Measurements from ENCODE around the gene SHB. TPM values are rescaled to one million over a fixed set of nuclear protein-coding genes. Genes with fewer than 3 reads are reported as not detected.
A peak's percentile ranks its signal among the peaks of the same experiment; 100 is the strongest.
"Not testable (repeated sequence)": the region's sequence is repeated elsewhere in the genome, so short reads cannot be mapped to it uniquely, and the experiment has no call there.

The SHB gene
- polyA plus RNA-seq, 2 of the 4 experiments (the other 2 are of a cell fraction), result 15.4 to 22.0 TPM

- TF ChIP-seq REST (IDR thresholded peaks at IDR 0.05) (no peak), EHF (CRISPR knock-in tag; IDR thresholded peaks at IDR 0.05) (no peak), RFX5 (IDR thresholded peaks at IDR 0.05) (no peak)
Measured at GRCh38 chr9:37910271-37910670, 158.8 kb downstream of the SHB start (continued).

GRCh38 chr9:37909836-37910235 lies 159.2 kb downstream of the SHB start:
- not testable (repeated sequence) for FAIRE-seq, ATAC-seq
- WGBS (ENCODE audit: missing lambda C conversion rate), result 81% methylated on average over 5 of the region's 5 CpGs

GRCh38 chr9:37909326-37909725 lies 159.7 kb downstream of the SHB start:
- no peak for FAIRE-seq
- WGBS (ENCODE audit: missing lambda C conversion rate), result 93% methylated on average over 3 of the region's 3 CpGs
- ChIA-PET CTCF (interaction anchor here (0.7 to 4.4 kb wide), 10 partner anchors 8 to 491 kb away, joined by 3 to 18 read pairs (median 3); no protein-coding TSS in a partner anchor), POLR2A (no interaction called here)
- Histone ChIP-seq H3K9me3 (no peaks in the 10 kb centered on the region), H3K27ac (peak overlapping the region; percentile 64 to 71), H3K4me3 (no peak overlapping the region), H3K4me2 (peak overlapping the region; percentile 53), H3K4me1 (peaks cover 32% of the 10 kb centered on the region)
- TF ChIP-seq FOSB (CRISPR knock-in tag; IDR thresholded peaks at IDR 0.05) (no peak), ZFP36 (IDR thresholded peaks at IDR 0.05; ENCODE audit: borderline replicate concordance, partially characterized antibody) (no peak), SMC3 (IDR thresholded peaks at IDR 0.05) (no peak), USF2 (IDR thresholded peaks at IDR 0.05) (no peak), MAFK (IDR thresholded peaks at IDR 0.05; ENCODE audit: partially characterized antibody) (no peak)
- no peak for ATAC-seq
- DNase-seq (ENCODE audit: low read depth in 1 of 2, low spot score in 1 of 2), result no peak

More at GRCh38 chr9:37909836-37910235, 159.2 kb downstream of the SHB start:
- H3K4me3 ChIP-seq; H3K9me3 ChIP-seq; DNase-seq (ENCODE audit: low read depth in 1 of 2, low spot score in 1 of 2); POLR2A ChIA-PET; H3K4me2 ChIP-seq: not testable (repeated sequence)
- H3K4me1 ChIP-seq, result peaks cover 31% of the 10 kb centered on the region
- CTCF ChIA-PET, result interaction anchor here (0.7 to 4.4 kb wide), 8 partner anchors 8 to 490 kb away, joined by 3 to 18 read pairs (median 4); no protein-coding TSS in a partner anchor
- peak overlapping the region; percentile 64 to 71; a peak in 5 of 6 replicates for H3K27ac ChIP-seq

- H3K4me1 ChIP-seq, result peaks cover 26% of the 10 kb centered on the region
- H3K27ac ChIP-seq, result peak overlapping the region; percentile 64 to 71
- ChIA-PET CTCF (interaction anchor here (0.7 to 4.4 kb wide), 9 partner anchors 9 to 491 kb away, joined by 3 to 18 read pairs (median 3); no protein-coding TSS in a partner anchor), POLR2A (interaction anchor here (1.2 kb wide), 1 partner anchor 100 kb away, joined by 4 read pairs; no protein-coding TSS in a partner anchor)
- WGBS (ENCODE audit: missing lambda C conversion rate), result 48% methylated on average over 4 of the region's 4 CpGs
- H3K4me3 ChIP-seq, result no peak overlapping the region
- no peak for TF ChIP-seq TP53 (CRISPR knock-in tag; IDR thresholded peaks at IDR 0.05)
- TF ChIP-seq ZC3H11A (IDR thresholded peaks at IDR 0.05), result no peak
- no peak for TF ChIP-seq MAZ (IDR thresholded peaks at IDR 0.05; ENCODE audit: borderline replicate concordance, low read depth, low read length)
- TF ChIP-seq PBX3 (IDR thresholded peaks at IDR 0.05), result no peak
- peak; percentile 56 to 68; a peak in 3 of 5 replicates for TF ChIP-seq JUN (IDR thresholded peaks at IDR 0.05)
- TF ChIP-seq RARB (CRISPR knock-in tag; IDR thresholded peaks at IDR 0.05), result peak; percentile 74; the same call in 1 of the 2 replicates
- 0 out of 2 replicates have a peak, but pooled peaks have one; percentile 24 for TF ChIP-seq GATA3 (IDR thresholded peaks at IDR 0.05; ENCODE audit: borderline replicate concordance)
- TF ChIP-seq HES2 (IDR thresholded peaks at IDR 0.05), result peak; percentile 89
- TF ChIP-seq CHD4 (IDR thresholded peaks at IDR 0.05; ENCODE audit: borderline replicate concordance), result no peak
- peak; percentile 70 to 82; a peak in 3 of 5 replicates for TF ChIP-seq EP300 (IDR thresholded peaks at IDR 0.05)
- TF ChIP-seq FOSL2 (IDR thresholded peaks at IDR 0.05), result peak; percentile 56; the same call in 1 of the 2 replicates
- peak; percentile 74 for TF ChIP-seq FOSL2 (CRISPR knock-in tag; IDR thresholded peaks at IDR 0.05)
- peak; percentile 91 to 95 for TF ChIP-seq CEBPB (IDR thresholded peaks at IDR 0.05)
- TF ChIP-seq JUNB (IDR thresholded peaks at IDR 0.05), result peak; percentile 76
- no peaks in the 10 kb centered on the region for H3K9me3 ChIP-seq
- FAIRE-seq, result no peak
- ATAC-seq, result peak in 1 of 2 experiments; percentile 17; a peak in 1 of 6 replicates
- DNase-seq (ENCODE audit: low read depth in 1 of 2, low spot score in 1 of 2), result peak in 1 of 2 experiments; percentile 67
- peak overlapping the region; percentile 53 for H3K4me2 ChIP-seq
Measured at GRCh38 chr9:37908698-37909186, 160.3 kb downstream of the SHB start.

Data from A549 (cell line).